DND-41 (cell line): ENCODE results near the gene CCDC179.

Experiments used
- ATAC-seq: fragments of 200-7000 bp; cut with Tn5 transposase; 3 replicates; pipeline ENCODE4 v1.9.1; 2021; ENCODE audit warnings: low read depth; ENCODE audit not compliant: insufficient read depth
- DNase-seq: peaks from one replicate; pipeline ENCODE4 v3.0.0-alpha.2; 2020
- H2AFZ ChIP-seq: 2 replicates; pipeline ENCODE4 v1.6.0; 2012; ENCODE audit warnings: low read depth, low read length
- H3K27ac ChIP-seq: 2 replicates; pipeline ENCODE4 v1.5.1; 2012; ENCODE audit warnings: low read length, inconsistent platforms
- H3K27me3 ChIP-seq: fragments of 200-600 bp; sonication (generic); 2 replicates; pipeline ENCODE4 v1.6.0; 2012; ENCODE audit warnings: low read length, mild to moderate bottlenecking, inconsistent platforms; ENCODE audit not compliant: insufficient read depth, poor library complexity
- H3K36me3 ChIP-seq: 2 replicates; pipeline ENCODE4 v1.5.1; 2012; ENCODE audit warnings: low read length, inconsistent platforms; ENCODE audit not compliant: insufficient read depth
- H3K4me1 ChIP-seq: 2 replicates; pipeline ENCODE4 v1.5.1; 2012; ENCODE audit warnings: mild to moderate bottlenecking, low read length; ENCODE audit not compliant: insufficient read depth
- H3K4me2 ChIP-seq: 2 replicates; pipeline ENCODE4 v1.6.0; 2012; ENCODE audit warnings: mild to moderate bottlenecking, moderate library complexity, low read length, inconsistent platforms; ENCODE audit not compliant: insufficient read depth
- H3K4me3 ChIP-seq, 2 experiments: fragments of 200-600 bp in 1 of 2; shearing (Covaris generic) in 1 of 2; 2 replicates each; pipeline ENCODE4 v1.5.1; 2012 to 2016; ENCODE audit warnings: inconsistent platforms in 2 of 2, low read length in 2 of 2, mild to moderate bottlenecking in 2 of 2, low read depth in 1 of 2, moderate library complexity in 1 of 2
- H3K79me2 ChIP-seq: 2 replicates; pipeline ENCODE4 v1.6.0; 2012; ENCODE audit warnings: low read length, inconsistent platforms; ENCODE audit not compliant: insufficient read depth
- H3K9ac ChIP-seq: 2 replicates; pipeline ENCODE4 v1.6.0; 2012; ENCODE audit warnings: low read depth, mild to moderate bottlenecking, inconsistent platforms, low read length, moderate library complexity
- H3K9me3 ChIP-seq: 2 replicates; pipeline ENCODE4 v1.5.1; 2012; ENCODE audit warnings: low read length, moderate library complexity, mild to moderate bottlenecking, inconsistent platforms; ENCODE audit not compliant: insufficient read depth, severe bottlenecking
- H4K20me1 ChIP-seq: 2 replicates; pipeline ENCODE4 v1.6.0; 2012; ENCODE audit warnings: low read length; ENCODE audit not compliant: insufficient read depth
- CTCF ChIP-seq: IDR thresholded peaks from 2 replicates; pipeline ENCODE4 v1.5.1; 2012; ENCODE audit warnings: borderline replicate concordance, low read length, moderate library complexity, mild to moderate bottlenecking; ENCODE audit not compliant: poor library complexity, severe bottlenecking; ENCODE audit errors: extremely low read depth
- EZH2 ChIP-seq: IDR thresholded peaks from 3 replicates; pipeline ENCODE4 v1.6.1; 2012; ENCODE audit warnings: borderline replicate concordance, low read depth, mild to moderate bottlenecking, moderate library complexity, low read length, inconsistent platforms; ENCODE audit not compliant: severe bottlenecking

The CCDC179 gene

GRCh38 chr11:22878604-22879003, 18.3 kb upstream of the CCDC179 start:
- Histone ChIP-seq H3K9ac (no peak overlapping the region), H3K4me2 (no peak overlapping the region)
- TF ChIP-seq EZH2 = no peak
- no peak for TF ChIP-seq CTCF

GRCh38 chr11:22878039-22878438, 17.8 kb upstream of the CCDC179 start:
- no peaks in the 10 kb centered on the region for H3K79me2 ChIP-seq
- no peaks in the 10 kb centered on the region for H3K36me3 ChIP-seq
- H3K9me3 ChIP-seq = no peaks in the 10 kb centered on the region
- no peak overlapping the region for H3K4me3 ChIP-seq
- no peak overlapping the region for H2AFZ ChIP-seq
- DNase-seq (no peak), ATAC-seq (no peak)
- H3K27me3 ChIP-seq = no peaks in the 10 kb centered on the region
- no peak overlapping the region for H3K9ac ChIP-seq
- H3K4me2 ChIP-seq = no peak overlapping the region
- H4K20me1 ChIP-seq = no peaks in the 10 kb centered on the region
- H3K4me1 ChIP-seq = no peaks in the 10 kb centered on the region
- TF ChIP-seq EZH2 (no peak), CTCF (no peak)
- H3K27ac ChIP-seq = no peak overlapping the region

More at GRCh38 chr11:22878604-22879003, 18.3 kb upstream of the CCDC179 start:
- H3K27me3 ChIP-seq = no peaks in the 10 kb centered on the region
- no peak for DNase-seq
- H3K4me1 ChIP-seq = no peaks in the 10 kb centered on the region
- ATAC-seq = no peak
- no peaks in the 10 kb centered on the region for H3K36me3 ChIP-seq
- no peak overlapping the region for H3K27ac ChIP-seq
- no peak overlapping the region for H3K4me3 ChIP-seq
- H2AFZ ChIP-seq = no peak overlapping the region
- H4K20me1 ChIP-seq = no peaks in the 10 kb centered on the region
- no peaks in the 10 kb centered on the region for H3K79me2 ChIP-seq
- no peaks in the 10 kb centered on the region for H3K9me3 ChIP-seq

GRCh38 chr11:22875869-22876473, 15.7 kb upstream of the CCDC179 start:
- H4K20me1 ChIP-seq = no peaks in the 10 kb centered on the region
- H3K36me3 ChIP-seq = no peaks in the 10 kb centered on the region
- no peak overlapping the region for H3K4me3 ChIP-seq
- no peaks in the 10 kb centered on the region for H3K9me3 ChIP-seq
- H3K4me2 ChIP-seq = no peak overlapping the region
- ATAC-seq (peak; percentile 99), DNase-seq (peak; percentile 68)
- H3K27me3 ChIP-seq = no peaks in the 10 kb centered on the region
- TF ChIP-seq EZH2 (no peak), CTCF (peak; percentile 81)
- H2AFZ ChIP-seq = no peak overlapping the region
- H3K27ac ChIP-seq = no peak overlapping the region
- H3K9ac ChIP-seq = no peak overlapping the region
- no peaks in the 10 kb centered on the region for H3K79me2 ChIP-seq
- no peaks in the 10 kb centered on the region for H3K4me1 ChIP-seq
